Measurements from ENCODE around the gene DMRT3. TPM values are rescaled to one million over a fixed set of nuclear protein-coding genes. Genes with fewer than 3 reads are reported as not detected.

Gene DMRT3
- total RNA-seq, 2 experiments from 2014 or later = not detected

GRCh38 chr9:948497-948896 lies 28.0 kb upstream of the DMRT3 start:
- ChIA-PET POLR2A (interaction anchor here (1.0 kb wide), 1 partner anchor 14 kb away, joined by 3 read pairs; no protein-coding TSS in a partner anchor), CTCF (interaction anchor here (2.2 kb wide), 1 partner anchor 14 kb away, joined by 4 read pairs; no protein-coding TSS in a partner anchor)
- peaks cover 35% of the 10 kb centered on the region for H3K27me3 Mint-ChIP-seq
- no peak for DNase-seq
- H3K4me1 Mint-ChIP-seq (ENCODE audit: low read depth) = no peaks in the 10 kb centered on the region
- H3K36me3 Mint-ChIP-seq (ENCODE audit: low read depth) = no peaks in the 10 kb centered on the region
- ATAC-seq = no peak
- no peaks in the 10 kb centered on the region for H3K9me3 Mint-ChIP-seq
- H3K4me3 Mint-ChIP-seq = no peak overlapping the region
- intact Hi-C loops (cut with micrococcal nuclease) = no loop called here
- H3K27ac Mint-ChIP-seq = no peak overlapping the region
- TF ChIP-seq CTCF (IDR thresholded peaks at IDR 0.05) = no peak

- Mint-ChIP-seq H3K4me3 (no peak overlapping the region), H3K27me3 (peaks cover 30% of the 10 kb centered on the region), H3K9me3 (no peaks in the 10 kb centered on the region), H3K27ac (no peak overlapping the region), H3K4me1 (ENCODE audit: low read depth) (no peaks in the 10 kb centered on the region), H3K36me3 (ENCODE audit: low read depth) (no peaks in the 10 kb centered on the region)
- intact Hi-C loops (cut with micrococcal nuclease) = loop anchor here (10.0 kb wide), 1 partner anchor 55 kb away; no protein-coding TSS in a partner anchor
- TF ChIP-seq CTCF (IDR thresholded peaks at IDR 0.05) = no peak
- no peak for DNase-seq
- ChIA-PET POLR2A (interaction anchor here (1.4 kb wide), 1 partner anchor 32 kb away, joined by 3 read pairs; no protein-coding TSS in a partner anchor), CTCF (interaction anchor here (1.2 to 2.2 kb wide), 5 partner anchors 13 to 59 kb away, joined by 3 to 4 read pairs (median 3); no protein-coding TSS in a partner anchor)
- no peak for ATAC-seq
Observed at GRCh38 chr9:950139-950538, 26.3 kb upstream of the DMRT3 start.

GRCh38 chr9:952546-952945 lies 23.9 kb upstream of the DMRT3 start:
- H3K36me3 Mint-ChIP-seq (ENCODE audit: low read depth) = no peaks in the 10 kb centered on the region
- DNase-seq = no peak

GRCh38 chr9:959105-959504 lies 17.4 kb upstream of the DMRT3 start:
- no peaks in the 10 kb centered on the region for H3K36me3 Mint-ChIP-seq (ENCODE audit: low read depth)

More at GRCh38 chr9:952546-952945, 23.9 kb upstream of the DMRT3 start:
- CTCF ChIA-PET = interaction anchor here (1.1 to 1.5 kb wide), 2 partner anchors 23 to 27 kb away, joined by 3 read pairs; no protein-coding TSS in a partner anchor
- Mint-ChIP-seq H3K9me3 (no peaks in the 10 kb centered on the region), H3K27ac (no peak overlapping the region), H3K4me1 (ENCODE audit: low read depth) (no peaks in the 10 kb centered on the region), H3K27me3 (peaks cover 25% of the 10 kb centered on the region), H3K4me3 (no peak overlapping the region)
- intact Hi-C loops (cut with micrococcal nuclease) = loop anchor here (10.0 kb wide), 1 partner anchor 58 kb away; no protein-coding TSS in a partner anchor
- POLR2A ChIA-PET = no interaction called here
- no peak for ATAC-seq
- no peak for TF ChIP-seq CTCF (IDR thresholded peaks at IDR 0.05)

More at GRCh38 chr9:959105-959504, 17.4 kb upstream of the DMRT3 start:
- DNase-seq (no peak), ATAC-seq (no peak)
- no peak overlapping the region for H3K27ac Mint-ChIP-seq
- intact Hi-C loops (cut with micrococcal nuclease) = loop anchor here (10.0 kb wide), 1 partner anchor 64 kb away; no protein-coding TSS in a partner anchor
- H3K4me1 Mint-ChIP-seq (ENCODE audit: low read depth) = no peaks in the 10 kb centered on the region
- TF ChIP-seq CTCF (IDR thresholded peaks at IDR 0.05) = no peak
- no peak overlapping the region for H3K4me3 Mint-ChIP-seq
- no peaks in the 10 kb centered on the region for H3K9me3 Mint-ChIP-seq
- ChIA-PET POLR2A (no interaction called here), CTCF (interaction anchor here (1.0 to 1.1 kb wide), 2 partner anchors 31 to 65 kb away, joined by 3 read pairs; no protein-coding TSS in a partner anchor)
- peaks cover 24% of the 10 kb centered on the region for H3K27me3 Mint-ChIP-seq
